ENCODE measurements around the gene SCFD2.

SCFD2 gene

DNA sequence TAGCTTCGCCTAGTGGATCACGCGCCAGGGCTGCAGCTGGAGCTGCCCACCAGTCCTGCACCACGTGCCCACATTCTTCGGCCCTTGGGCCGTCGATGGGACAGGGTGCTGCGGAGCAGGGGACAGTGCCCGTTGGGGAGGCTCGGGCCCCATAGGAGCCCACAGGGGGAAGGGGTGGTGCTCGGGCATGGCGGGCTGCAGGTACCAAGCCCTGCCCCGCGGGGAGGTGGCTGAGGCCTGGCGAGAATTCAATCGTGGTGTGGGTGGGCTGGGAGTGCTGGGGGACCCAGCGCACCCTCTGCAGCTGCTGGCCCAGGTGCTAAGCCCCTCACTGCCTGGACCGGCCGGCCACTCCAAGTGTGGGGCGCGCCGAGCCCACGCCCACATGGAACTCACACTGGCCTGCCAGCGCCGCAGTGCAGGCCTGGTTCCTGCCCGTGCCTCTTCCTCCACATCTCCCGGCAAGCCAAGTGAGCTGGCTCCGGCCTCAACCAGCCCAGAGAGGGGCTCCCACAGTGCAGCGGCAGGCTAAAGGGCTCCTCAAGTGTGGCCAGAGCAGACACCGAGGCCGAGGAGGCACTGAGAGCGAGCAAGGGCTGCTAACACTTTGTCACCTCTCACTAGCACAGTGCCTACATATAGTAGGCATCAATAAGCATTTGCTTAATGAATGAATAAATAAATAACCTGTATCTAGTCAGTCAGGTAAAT is 11.7 kb downstream of the SCFD2 start:
- peaks cover 25% of the 10 kb centered on the region for H3K79me2 ChIP-seq (ENCODE audit: insufficient read depth, low read length)
- TF ChIP-seq, protein P1, sequence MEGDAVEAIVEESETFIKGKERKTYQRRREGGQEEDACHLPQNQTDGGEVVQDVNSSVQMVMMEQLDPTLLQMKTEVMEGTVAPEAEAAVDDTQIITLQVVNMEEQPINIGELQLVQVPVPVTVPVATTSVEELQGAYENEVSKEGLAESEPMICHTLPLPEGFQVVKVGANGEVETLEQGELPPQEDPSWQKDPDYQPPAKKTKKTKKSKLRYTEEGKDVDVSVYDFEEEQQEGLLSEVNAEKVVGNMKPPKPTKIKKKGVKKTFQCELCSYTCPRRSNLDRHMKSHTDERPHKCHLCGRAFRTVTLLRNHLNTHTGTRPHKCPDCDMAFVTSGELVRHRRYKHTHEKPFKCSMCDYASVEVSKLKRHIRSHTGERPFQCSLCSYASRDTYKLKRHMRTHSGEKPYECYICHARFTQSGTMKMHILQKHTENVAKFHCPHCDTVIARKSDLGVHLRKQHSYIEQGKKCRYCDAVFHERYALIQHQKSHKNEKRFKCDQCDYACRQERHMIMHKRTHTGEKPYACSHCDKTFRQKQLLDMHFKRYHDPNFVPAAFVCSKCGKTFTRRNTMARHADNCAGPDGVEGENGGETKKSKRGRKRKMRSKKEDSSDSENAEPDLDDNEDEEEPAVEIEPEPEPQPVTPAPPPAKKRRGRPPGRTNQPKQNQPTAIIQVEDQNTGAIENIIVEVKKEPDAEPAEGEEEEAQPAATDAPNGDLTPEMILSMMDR (IDR thresholded peaks at IDR 0.05; ENCODE audit: low read length), result no peak
- TF ChIP-seq EZH2 (IDR thresholded peaks at IDR 0.05; ENCODE audit: borderline replicate concordance, low read length), result no peak
- H3K9me3 ChIP-seq (ENCODE audit: low read length), result no peaks in the 10 kb centered on the region
- no peak overlapping the region for H3K9ac ChIP-seq (ENCODE audit: low read length)
- no peaks in the 10 kb centered on the region for H3K9me2 ChIP-seq (ENCODE audit: low read depth, low read length)
- H3K27me3 ChIP-seq (ENCODE audit: insufficient read depth, low read length), result no peaks in the 10 kb centered on the region
- H3K27ac ChIP-seq (ENCODE audit: low read depth, low read length, poor library complexity, severe bottlenecking), result no peak overlapping the region
- no peaks in the 10 kb centered on the region for H4K20me1 ChIP-seq (ENCODE audit: insufficient read depth, low read length)
- H3K4me3 ChIP-seq (ENCODE audit: low read depth, low read length, poor library complexity, severe bottlenecking), result no peak overlapping the region
- peaks cover 57% of the 10 kb centered on the region for H3K36me3 ChIP-seq (ENCODE audit: insufficient read depth, low read length)
- no peak overlapping the region for H3K4me2 ChIP-seq (ENCODE audit: low read length)
- no peaks in the 10 kb centered on the region for H3F3A ChIP-seq (ENCODE audit: insufficient read depth, low read length)
- H3K4me1 ChIP-seq (ENCODE audit: insufficient read depth, low read length, severe bottlenecking), result no peaks in the 10 kb centered on the region
- no peak overlapping the region for H2AFZ ChIP-seq (ENCODE audit: low read length)

DNA sequence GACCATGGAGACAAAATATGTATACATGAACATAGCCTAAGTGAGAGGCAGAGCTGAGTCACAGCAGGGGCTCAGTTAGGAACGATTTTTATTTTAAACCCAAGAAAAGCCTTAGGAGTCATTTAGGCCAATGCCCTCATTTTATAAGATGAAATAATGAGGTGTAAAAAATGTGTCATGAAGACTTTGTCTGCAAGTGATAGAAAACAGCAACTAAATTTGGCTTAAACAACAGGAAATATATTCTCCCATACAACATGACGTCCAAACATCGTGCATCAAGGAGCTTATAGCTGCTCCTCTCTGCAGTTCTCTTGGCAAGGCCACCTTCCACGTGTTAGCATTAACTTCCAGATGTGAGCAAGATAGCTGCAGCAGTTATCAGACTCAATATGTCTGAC is 16.8 kb downstream of the SCFD2 start:
- H3K27me3 ChIP-seq (ENCODE audit: insufficient read depth, low read length), result no peaks in the 10 kb centered on the region
- H3K79me2 ChIP-seq (ENCODE audit: insufficient read depth, low read length), result no peaks in the 10 kb centered on the region
- H4K20me1 ChIP-seq (ENCODE audit: insufficient read depth, low read length), result no peaks in the 10 kb centered on the region
- H3F3A ChIP-seq (ENCODE audit: insufficient read depth, low read length), result no peaks in the 10 kb centered on the region
- no peak overlapping the region for H3K9ac ChIP-seq (ENCODE audit: low read length)
- no peak overlapping the region for H2AFZ ChIP-seq (ENCODE audit: low read length)
- no peaks in the 10 kb centered on the region for H3K9me2 ChIP-seq (ENCODE audit: low read depth, low read length)
- TF ChIP-seq, protein P1 (IDR thresholded peaks at IDR 0.05; ENCODE audit: low read length), result no peak
- no peak for TF ChIP-seq EZH2 (IDR thresholded peaks at IDR 0.05; ENCODE audit: borderline replicate concordance, low read length)
- H3K36me3 ChIP-seq (ENCODE audit: insufficient read depth, low read length), result peaks cover 55% of the 10 kb centered on the region
- no peak overlapping the region for H3K27ac ChIP-seq (ENCODE audit: low read depth, low read length, poor library complexity, severe bottlenecking)
- no peaks in the 10 kb centered on the region for H3K4me1 ChIP-seq (ENCODE audit: insufficient read depth, low read length, severe bottlenecking)
- no peak overlapping the region for H3K4me3 ChIP-seq (ENCODE audit: low read depth, low read length, poor library complexity, severe bottlenecking)
- H3K4me2 ChIP-seq (ENCODE audit: low read length), result no peak overlapping the region
- H3K9me3 ChIP-seq (ENCODE audit: low read length), result no peaks in the 10 kb centered on the region

DNA sequence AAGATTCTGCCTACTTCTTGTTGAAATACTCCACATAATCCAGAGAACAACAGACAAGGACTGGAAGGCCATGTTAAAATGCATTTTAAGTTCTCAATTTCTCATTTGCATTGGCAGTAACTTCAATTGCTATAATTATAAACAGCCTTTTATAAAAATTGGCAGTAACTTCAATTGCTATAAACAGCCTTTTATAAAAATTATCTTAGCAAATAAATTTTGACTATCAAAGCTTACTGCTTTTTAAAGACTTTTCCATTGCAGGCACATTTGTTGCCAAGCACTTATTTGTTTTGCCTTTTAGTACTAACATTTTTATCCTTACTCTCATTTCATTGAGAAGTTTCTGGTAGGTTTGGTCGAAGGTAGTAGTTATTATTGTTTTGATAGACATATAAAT is 17.8 kb downstream of the SCFD2 start:
- Histone ChIP-seq H3K27me3 (ENCODE audit: insufficient read depth, low read length) (no peaks in the 10 kb centered on the region), H3K4me2 (ENCODE audit: low read length) (no peak overlapping the region), H3K9me2 (ENCODE audit: low read depth, low read length) (no peaks in the 10 kb centered on the region), H2AFZ (ENCODE audit: low read length) (no peak overlapping the region), H3K27ac (ENCODE audit: low read depth, low read length, poor library complexity, severe bottlenecking) (no peak overlapping the region), H3K36me3 (ENCODE audit: insufficient read depth, low read length) (peaks cover 52% of the 10 kb centered on the region), H3K9ac (ENCODE audit: low read length) (no peak overlapping the region), H3K4me1 (ENCODE audit: insufficient read depth, low read length, severe bottlenecking) (no peaks in the 10 kb centered on the region), H3F3A (ENCODE audit: insufficient read depth, low read length) (no peaks in the 10 kb centered on the region), H3K4me3 (ENCODE audit: low read depth, low read length, poor library complexity, severe bottlenecking) (no peak overlapping the region), H3K9me3 (ENCODE audit: low read length) (no peaks in the 10 kb centered on the region), H4K20me1 (ENCODE audit: insufficient read depth, low read length) (no peaks in the 10 kb centered on the region), H3K79me2 (ENCODE audit: insufficient read depth, low read length) (no peaks in the 10 kb centered on the region)
- TF ChIP-seq EZH2 (IDR thresholded peaks at IDR 0.05; ENCODE audit: borderline replicate concordance, low read length), result no peak
- TF ChIP-seq, protein P1 (IDR thresholded peaks at IDR 0.05; ENCODE audit: low read length), result no peak
